GM04503 (cell line): ENCODE data around the gene ZNF598.

ENCODE experiments used
- DNase-seq: peaks from one replicate; pipeline ENCODE4 v3.0.0-alpha.2; 2012; ENCODE audit warnings: low read depth

ZNF598 gene

DNA sequence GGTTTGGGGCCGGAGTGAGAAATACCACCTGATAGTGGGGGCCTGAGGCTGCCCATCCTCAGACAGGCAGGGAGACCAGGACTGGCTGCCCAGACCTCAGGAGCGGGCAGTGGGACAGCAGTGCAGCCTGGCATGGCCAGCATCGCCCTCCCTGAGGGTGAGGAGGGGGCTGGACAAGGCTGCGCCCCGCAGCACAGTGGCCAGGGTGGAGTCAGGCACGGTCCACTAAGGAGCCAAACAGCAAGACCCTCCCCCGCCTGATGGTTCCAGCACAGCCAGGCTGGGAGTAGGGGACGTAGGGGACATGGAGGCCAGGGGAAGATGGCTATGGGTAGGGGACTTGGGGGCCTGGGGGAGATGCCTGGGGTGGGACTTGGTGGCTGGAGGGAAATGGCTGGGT, 3.3 kb downstream of the ZNF598 start:
- DNase-seq = no peak

DNA sequence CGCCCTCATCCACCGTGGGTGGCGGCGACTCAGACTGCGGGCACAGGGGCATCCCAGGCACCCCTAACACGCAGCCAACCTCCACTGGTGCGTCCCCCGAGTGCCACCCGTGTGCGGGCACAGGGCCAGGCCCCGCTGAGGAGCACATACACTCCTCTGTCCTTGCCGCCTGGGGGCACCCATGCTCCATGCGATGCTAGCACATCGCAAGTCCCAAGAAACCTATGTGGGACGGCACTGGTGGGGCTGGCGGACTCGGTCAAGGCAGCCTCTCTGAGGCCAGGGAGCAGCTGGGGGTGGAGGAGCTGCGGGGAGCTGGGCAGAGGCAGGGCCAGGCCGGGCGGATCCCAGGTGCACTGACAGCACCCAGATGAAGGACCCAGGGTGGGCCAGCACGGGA, 4.0 kb downstream of the ZNF598 start:
- no peak for DNase-seq

DNA sequence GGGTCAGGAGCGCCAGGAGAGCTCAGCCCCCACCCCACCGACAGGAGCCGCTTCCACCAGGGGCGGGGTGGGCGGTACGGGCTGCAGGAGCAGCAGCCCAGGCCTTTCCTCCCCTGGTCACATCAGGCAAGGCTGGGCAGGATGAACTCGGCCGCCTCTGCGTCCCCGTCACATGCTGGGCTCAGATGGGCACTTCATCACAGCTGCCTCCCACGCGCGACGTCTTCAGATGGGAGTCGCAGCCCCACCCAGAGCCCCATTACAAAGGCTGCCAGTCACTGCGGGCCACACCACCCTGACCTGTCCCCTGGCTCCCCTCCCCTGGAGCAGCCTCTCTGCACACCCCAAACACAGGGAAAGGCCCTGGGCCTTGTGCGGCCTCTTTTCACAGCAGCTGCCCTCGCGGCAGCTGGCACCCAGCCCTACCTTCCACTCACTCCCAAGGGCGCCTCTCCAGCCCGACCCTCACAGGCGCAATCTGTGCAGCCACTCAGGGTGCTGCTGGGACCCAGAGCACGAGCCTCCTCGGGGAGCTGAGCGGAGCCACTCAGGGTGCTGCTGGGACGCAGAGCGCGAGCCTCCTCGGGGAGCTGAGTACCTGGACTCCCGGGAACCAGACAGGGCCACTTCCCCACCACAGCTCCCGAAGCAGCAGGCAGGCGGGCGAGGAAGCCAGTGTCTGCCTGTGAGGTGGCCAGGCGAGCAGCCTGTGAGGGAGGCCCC, 4.7 kb downstream of the ZNF598 start:
- DNase-seq = no peak

DNA sequence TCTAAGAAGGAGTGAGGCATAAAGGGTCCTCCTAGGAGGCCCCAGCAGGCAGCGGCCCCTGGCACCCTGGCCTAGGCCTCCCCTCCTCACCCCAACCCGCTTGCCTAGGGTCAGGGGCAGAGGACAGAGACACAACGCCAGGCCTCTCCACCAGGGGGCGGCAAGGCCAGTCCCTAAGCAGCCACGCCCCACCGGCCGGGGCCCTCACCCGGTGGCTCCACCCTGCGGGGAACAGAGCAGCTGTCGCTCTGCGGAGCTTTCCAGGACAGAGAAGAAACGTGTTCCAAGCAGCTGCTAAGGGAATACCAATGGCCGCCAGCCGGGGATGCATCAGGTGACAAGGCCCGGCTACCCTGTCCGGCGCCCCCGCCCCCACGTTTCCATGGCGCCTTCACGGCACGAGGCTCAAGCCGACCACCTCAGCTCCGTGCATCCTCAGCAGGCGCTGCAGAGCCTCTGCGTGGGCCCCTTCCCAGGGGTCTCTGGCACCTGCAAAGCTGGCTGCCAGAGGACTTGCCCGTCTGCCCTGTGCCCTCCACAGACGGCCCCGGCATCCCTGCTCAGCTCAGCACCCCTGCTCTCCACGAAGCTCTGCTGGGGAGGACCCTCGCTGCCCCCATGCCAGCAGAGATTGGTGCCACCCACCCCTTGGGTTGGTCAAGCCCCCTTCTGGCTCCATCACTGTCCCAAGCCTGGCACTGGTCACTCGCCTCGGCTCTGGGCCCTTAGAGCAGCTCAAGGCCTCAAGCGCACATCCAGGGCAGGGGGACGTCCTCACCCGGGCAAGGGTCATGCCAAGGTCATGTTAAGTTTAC, 5.6 kb downstream of the ZNF598 start:
- no peak for DNase-seq

DNA sequence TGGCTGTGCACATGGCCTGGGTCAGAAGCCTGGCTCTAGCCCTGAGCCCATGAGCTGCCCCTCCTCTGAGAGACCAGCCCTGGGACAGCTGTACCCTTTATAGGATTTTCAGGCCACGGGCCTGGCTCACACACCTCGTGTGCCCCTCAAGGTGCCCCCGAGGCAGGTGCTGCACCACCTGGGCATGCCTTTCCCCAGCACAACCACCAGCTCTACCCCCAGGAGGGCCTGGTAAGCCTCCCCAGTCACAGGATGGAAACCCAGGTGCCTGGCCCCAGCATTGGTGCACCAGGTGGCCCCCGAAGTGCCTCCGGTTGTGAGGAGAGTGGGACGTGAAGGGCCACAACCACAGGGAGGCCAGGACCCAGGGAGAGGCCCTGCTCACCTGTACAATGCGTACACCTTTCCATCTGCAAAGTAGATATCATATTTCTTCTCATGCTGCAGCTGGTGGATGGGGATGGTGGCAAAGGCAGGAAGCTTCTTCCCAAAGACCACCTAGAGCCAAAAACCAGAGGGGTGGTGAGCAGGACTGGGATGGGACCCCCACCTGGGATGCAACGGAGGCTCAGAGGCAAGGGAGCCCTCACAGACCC, 6.3 kb downstream of the ZNF598 start:
- DNase-seq = no peak

DNA sequence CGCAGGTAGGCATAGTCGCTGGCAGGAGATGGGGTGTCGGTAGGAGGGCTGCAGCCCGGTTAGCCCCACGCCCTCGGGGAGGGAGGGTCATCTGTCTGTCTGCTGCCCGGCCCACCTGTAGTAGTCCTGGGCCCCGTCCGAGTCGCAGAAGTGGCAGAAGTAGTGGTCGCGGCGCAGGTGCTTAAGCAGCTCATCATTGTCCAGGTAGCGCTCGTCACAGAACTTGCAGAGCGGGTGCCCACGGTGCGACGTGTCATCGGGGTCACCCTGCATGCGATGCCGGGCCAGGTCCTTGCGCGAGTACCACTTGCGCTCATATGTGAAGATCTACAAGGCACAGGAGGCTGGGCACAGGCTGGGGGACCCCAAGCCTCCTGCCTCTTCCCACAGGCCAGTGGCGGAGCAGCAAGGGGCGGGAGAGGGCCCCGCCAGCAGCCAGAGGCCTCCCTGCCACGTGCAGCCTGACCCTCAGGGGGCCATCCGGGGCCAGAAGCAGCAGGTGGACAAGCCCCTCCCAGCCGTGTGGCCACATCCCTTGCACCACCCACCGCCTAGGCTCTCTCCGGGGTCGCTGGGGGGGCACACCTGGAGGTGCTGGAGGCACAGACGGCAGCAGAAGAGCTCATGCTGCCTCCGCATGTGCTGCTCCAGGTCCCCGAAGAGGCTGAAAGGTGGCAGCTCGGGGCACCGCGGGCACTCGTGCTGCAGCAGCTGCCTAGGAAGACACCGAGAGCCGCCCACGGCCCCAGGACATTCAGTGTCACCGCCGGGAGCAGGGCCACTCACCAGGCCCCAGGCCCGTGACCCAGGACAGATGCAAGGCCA, 7.0 kb downstream of the ZNF598 start:
- DNase-seq = no peak

DNA sequence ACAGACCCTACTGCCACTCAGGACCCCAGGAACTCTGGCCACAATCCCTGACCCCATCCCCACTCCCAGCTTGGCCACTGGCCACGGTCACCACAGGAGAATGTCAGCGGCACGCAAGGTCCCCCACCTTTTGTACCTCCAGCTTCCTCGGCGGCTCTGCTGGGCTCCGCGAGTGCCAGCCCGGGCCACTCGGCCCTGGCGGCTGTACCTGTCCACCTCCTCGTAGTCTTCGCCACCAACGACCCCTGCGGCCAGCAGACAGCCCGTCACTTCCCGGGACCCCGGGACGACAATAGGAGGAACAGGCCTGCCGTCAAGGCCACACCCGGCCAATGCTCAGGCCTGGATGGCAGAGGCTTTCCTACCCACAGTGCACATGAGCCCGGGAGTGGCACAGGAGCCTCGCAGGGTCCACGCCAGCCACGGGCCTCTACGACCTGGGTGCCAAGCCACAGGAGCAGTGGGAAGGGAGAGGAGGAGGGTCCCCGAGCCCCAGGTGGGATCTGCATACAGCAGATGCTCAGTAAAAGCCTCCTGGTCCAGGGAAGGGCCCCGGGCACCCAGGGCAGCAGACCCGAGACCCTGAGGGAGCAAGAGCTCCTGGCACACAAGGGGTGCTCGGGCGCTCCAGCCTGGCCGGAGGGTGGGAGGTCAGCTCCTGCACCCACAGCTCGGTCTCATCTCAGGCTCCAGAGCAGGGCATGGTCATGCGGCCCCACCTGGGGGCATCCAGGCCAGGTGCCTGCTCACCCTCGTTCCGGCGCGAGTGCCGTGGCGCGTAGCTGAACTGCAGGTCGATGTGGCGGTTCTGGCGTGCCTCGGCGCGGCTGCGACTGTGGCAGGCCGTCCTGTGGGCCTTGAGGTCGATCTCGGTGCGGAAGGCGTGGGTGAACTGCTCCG, 7.9 kb downstream of the ZNF598 start:
- DNase-seq = no peak

DNA sequence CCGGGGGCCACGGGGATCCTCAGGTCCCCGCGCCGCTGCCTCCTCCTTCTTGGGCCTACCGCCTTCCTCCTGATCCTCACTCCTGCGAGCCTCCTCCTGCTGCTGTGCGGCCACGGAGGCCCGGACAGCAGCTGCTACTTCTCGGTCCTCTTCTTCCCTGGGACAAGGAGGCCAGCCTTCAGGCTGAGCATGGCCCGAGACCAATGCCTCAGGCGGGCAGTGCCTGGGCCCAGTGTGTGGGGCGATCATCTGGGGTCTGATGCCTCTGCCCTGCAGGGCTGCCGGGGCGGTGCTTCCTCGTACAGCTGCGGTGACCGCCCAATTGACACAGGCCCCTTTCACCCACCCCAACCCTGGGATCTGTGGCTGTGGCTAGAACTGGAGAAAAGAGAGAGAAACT, 8.6 kb downstream of the ZNF598 start:
- DNase-seq = no peak

DNA sequence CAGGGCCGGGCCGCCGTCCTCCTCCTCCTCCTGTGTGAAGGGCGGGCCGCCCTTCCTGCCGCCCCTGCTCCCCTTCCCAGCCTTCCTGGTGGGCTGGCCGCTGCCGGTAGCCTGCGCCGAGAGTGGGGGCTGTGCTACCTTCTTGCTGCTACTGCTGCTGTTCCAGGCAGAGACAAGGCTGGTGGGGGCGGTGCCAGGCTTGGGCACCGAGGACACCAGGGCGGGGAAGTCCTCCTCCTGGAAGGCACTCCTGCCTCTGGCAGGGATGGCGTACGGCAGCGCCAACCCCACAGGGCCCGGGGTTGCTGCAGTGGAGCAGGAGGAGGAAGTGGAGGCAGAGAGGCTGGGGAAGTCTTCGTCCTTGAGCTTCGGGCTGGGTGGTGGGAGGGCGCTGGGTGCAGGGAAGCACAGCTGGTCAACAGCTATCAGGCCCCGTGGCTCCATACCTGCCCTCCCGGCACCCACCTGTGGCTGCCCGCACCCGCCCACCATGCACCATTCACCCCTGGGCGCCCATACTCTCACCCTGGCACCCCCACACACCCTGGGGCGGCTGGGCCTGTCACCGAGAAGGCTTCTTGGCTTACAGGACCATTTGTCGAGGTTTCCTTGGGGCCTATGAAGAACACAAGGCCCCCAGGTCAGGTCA, 9.6 kb downstream of the ZNF598 start:
- DNase-seq = no peak

DNA sequence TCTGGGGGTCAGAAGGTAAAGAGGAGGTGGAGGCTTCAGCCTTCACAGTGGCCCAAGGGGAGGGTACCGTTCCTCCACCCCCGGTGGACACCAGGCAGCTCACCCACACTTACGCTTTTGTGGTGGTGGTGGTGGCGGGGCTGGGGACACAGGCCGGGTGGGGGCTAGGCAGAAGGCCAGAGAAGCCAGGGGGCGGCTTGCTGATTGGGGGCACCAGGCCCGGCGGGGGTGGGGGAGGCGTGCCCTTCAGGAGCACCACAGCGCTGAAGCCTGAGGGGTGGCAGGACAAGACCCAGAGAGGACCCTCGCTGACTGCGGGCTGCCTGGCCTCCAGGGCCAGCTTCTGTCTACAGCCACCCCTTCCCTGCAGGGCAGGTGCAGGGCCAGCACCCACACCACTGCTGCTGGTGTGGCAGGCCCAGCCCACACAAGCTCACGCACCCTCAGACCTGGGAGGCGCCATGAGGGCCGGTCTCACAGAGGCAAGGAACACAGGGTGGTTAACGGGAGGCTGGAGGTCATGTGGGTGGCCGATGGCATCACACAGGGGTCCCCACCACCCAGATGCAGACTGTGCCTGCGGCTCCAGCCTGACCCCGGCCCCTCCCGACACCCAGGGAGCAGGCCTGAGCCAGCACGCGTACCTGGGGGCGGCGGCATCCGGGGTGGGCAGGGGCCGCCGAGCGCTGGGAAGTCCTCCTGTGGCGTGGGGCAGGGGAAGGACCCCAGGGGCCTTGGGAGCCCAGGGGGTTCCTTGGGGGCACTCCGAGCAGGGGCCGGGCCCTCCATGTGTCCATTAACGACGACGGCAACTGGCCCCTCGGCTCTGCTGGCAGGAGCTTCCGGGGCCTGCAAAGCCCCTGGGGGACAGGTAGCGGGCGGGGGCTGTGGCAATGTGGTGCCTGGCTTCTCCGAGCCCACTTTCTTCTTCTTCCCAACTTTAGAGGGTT, 10.5 kb downstream of the ZNF598 start:
- DNase-seq = no peak

DNA sequence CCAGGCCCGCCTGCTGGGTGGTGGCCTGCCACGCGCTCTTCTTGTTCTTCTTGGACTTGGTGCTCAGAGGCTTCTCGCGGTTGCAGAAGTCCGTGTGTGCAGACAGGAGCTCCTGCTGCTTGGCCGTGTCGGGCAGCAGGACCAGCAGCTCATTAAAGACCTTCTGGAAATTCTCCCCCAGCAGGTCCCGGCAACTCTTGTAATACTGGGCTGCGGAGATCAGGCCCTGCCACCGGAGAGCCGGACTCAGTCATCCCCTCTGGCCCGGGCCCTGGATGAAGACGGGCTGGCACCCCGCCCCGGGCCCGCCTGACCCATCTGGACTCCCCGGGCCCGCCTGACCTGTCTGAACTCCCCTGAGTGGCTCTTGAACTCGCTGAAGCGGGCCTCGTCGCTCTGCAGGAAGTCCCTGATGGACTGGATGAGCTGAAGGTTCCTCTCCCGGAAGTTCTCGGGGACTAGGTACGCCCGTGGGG, 11.2 kb downstream of the ZNF598 start:
- DNase-seq = no peak

DNA sequence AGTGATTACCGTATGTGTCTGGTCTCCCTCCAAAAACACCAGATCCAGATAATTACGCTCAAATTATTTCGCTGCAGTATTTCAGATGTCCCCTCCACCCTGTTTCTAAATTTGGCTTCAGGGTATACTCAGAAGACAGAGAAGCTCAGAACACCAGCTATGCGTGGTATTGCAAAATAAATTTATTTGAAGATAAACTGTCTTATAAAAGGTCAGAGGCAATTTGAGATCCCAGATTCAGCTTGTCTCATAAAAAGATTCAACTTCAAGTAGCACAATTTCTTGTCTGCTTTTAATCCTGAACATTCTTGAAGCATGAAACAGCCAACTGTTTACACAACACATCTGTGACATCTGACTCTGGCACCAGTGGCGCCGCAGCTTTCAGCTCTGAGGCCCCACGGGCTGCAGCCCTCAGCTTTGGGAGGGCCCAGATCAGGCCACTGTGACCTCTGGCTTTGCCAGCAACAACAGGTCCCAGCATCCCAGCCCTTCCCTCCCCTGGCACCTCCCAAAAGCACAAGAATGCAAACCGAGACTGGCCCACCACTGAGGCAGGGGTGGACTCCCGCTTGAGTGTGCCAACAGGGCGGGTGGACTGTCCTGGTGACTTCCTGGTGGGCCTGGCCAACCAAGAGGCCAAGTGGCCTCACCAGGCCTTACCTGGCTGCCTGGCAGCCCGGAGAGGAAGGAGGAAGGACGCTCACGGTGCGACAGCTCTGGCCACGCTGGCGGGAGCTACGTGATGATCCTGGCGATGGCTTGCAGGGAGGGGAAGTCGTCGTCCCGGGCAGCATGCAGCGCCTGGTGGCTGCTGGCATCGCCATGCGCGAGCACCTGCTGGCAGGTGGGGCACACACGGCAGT, 11.9 kb downstream of the ZNF598 start:
- no peak for DNase-seq

DNA sequence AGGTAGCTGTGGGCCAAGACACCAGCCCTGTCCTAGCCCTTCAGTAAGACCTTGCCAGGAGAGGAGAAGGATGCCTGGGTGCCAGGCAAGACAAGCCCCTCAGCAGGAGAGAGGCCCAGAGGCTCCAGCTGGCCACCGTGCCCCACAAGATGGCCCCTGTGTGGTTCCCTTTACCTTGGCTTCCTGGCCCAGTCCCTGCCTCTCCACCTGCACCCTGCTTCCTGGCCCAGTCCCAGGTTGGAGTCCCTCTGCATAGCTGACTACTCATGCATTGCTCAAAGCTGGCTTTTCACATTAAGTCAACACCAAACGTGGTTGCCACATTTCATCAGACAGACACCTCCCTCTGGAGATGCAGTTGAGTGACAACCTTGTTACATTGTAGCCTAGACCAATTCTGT, 15.9 kb downstream of the ZNF598 start:
- DNase-seq = no peak

DNA sequence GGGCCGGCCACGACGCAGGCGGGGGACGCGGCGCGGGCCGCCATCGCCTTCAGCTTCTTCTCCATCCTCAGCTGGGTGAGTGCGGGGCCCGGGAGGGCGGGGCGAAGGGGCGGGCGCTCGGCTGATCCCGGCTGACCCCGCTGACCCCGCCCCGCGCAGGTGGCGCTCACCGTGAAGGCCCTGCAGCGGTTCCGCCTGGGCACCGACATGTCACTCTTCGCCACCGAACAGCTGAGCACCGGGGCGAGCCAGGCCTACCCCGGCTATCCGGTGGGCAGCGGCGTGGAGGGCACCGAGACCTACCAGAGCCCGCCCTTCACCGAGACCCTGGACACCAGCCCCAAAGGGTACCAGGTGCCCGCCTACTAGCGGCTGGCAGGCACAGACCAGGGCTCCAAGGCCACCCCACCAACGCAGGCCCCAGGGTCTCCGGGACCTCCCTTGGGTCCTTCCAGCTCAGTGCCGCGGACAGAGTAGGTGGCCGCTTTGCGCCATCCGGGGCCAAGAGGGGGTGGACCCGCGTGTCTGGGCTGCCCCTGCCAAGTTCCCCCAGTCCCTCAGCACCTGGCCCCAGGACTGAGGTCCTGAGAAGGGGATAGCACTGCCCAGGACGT, 16.8 kb downstream of the ZNF598 start:
- DNase-seq = no peak

DNA sequence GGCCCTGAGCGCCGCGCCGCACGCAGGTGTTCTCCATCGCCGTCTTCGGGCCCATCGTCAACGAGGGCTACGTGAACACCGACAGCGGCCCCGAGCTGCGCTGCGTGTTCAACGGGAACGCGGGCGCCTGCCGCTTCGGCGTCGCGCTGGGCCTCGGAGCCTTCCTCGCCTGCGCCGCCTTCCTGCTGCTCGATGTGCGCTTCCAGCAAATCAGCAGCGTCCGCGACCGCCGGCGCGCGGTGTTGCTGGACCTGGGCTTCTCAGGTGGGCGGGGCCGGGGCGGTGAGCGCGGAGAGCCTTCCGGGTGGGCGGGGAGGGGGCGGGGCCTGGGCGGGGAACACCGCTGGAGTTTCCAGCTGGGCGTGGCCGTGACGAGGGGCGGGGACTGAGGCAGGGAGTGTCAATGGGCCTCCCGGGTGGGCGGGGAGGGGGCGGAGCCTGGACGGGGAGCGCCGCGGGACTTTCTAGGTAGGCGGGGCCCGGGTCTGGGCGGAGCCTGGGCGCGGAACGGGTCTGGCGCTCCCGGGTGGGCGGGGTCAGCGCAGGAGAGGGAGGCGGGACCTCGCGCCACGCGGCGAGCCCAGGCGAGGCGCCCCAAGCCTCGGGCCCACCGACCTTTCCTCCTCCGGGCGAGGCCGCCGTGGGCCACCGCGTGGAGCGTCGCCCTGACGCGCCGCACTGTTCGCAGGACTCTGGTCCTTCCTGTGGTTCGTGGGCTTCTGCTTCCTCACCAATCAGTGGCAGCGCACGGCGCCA, 17.5 kb downstream of the ZNF598 start:
- DNase-seq = no peak

DNA sequence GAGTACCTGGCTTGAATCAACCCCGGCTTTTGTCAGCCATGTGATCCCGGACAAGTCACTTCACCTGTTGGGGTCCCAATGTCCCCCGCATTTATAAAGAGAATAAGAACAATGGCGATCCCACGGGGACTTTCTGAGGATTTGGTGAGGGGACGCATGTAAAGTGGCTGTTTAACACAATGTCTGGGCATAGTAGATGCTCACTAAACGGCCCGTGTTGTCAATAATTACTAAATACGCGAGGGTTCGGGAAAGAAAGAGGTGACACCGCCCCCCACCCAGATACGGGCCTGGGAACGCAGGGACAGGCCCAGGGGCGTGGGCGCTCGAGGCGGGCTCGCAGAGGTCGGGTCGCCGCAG, 18.1 kb downstream of the ZNF598 start:
- no peak for DNase-seq

DNA sequence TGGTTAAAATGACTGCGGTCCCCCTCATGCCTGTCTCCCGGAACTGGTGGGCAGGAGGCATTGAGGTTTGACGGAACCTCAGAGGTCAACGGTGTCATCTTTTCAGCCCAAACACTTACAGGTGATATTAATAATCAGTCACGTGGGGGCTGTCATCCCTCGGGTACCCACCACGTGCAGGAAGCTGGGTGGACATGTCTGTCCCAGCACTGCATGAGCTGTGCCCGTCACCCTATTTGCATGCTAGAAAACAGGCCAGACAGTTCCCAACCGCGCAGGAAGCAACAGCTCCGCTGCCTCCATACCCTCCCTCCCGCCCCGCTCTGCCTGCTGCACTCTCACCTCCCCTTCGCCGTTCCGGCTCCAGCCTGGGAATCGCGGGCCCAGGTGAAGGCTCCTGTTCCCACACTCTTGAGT, 18.5 kb downstream of the ZNF598 start:
- DNase-seq = no peak
